Testis (tissue), 2 donors: Measurements from ENCODE around the gene TBC1D10A.

Experiments
- POLR2A ChIP-seq: fragments of 450-650 bp; IDR thresholded peaks from one replicate; pipeline ENCODE4 v1.6.1; 2017; ENCODE audit warnings: antibody characterized with exemption, mild to moderate bottlenecking, moderate library complexity
- TF ChIP-seq, protein P1 (sequence below), 3 experiments: fragments of 450-650 bp in 2 of 3; fragments of 200-600 bp in 1 of 3; sonication (generic) in 1 of 3; IDR thresholded peaks; one replicate each; pipeline ENCODE4 v1.5.1; 2016 to 2019; ENCODE audit warnings: antibody characterized with exemption in 3 of 3, mild to moderate bottlenecking in 2 of 3, moderate library complexity in 1 of 3

DNA sequence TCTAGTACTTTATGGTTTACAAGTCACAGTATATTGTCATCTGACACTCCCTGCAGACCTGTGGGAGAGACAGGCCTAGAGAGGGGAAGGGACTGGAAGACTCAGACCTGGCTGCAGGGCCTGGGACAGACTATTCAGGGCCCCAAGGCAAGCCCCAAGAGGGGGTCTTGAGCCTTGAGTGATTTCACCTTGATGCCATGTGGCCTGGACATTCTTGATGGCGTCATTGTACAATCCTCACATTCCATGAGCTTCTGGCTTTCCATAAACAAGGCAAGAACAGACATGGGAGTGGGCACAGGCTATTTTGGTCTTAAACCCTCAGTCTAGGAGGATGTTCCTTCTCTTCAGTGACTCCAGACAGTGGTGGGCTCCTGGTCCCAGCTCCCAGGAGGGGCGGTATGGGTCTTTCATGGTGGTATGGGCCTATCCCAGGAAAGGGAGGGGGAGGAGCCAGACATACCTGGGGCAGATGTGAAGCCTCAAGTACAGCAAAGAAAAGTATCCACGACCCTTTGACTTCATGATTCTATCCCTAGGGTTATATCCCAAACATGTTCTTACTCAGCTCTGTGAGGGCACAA lies 1.8 kb upstream of the TBC1D10A start:
- TF ChIP-seq, protein P1, sequence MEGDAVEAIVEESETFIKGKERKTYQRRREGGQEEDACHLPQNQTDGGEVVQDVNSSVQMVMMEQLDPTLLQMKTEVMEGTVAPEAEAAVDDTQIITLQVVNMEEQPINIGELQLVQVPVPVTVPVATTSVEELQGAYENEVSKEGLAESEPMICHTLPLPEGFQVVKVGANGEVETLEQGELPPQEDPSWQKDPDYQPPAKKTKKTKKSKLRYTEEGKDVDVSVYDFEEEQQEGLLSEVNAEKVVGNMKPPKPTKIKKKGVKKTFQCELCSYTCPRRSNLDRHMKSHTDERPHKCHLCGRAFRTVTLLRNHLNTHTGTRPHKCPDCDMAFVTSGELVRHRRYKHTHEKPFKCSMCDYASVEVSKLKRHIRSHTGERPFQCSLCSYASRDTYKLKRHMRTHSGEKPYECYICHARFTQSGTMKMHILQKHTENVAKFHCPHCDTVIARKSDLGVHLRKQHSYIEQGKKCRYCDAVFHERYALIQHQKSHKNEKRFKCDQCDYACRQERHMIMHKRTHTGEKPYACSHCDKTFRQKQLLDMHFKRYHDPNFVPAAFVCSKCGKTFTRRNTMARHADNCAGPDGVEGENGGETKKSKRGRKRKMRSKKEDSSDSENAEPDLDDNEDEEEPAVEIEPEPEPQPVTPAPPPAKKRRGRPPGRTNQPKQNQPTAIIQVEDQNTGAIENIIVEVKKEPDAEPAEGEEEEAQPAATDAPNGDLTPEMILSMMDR (IDR thresholded peaks at IDR 0.05) = no peak
- TF ChIP-seq POLR2A = no peak
